ENCODE measurements around the gene KDM4C. TPM values are rescaled to one million over a fixed set of nuclear protein-coding genes. Genes with fewer than 3 reads are reported as not detected.

The KDM4C gene
- total and polyA plus RNA-seq, 2 of the 8 experiments (the other 6 are each of a cell fraction or from before 2014, with no cell fraction given): 13.0 to 26.1 TPM

DNA sequence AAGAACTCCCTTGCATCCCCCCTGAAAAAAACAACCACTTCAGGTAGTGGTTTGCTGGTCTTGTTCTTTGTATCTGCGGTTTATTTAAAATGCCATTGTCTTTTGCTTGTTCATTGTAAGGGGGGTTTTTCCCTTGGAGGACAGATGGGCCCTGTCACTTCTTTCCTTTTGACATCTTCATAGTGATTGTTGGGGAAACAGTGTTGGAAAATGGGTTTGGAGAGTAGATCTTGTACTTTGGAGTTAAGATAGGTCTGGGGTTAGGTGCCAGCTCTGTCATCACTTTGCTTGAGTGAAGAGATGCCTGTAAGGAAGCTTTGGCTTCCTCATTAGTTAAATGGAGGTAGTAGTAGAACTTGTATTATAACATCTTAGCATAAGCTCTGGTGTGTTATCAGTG lies 112.4 kb downstream of the KDM4C start:
- FAIRE-seq: no peak
- Histone ChIP-seq H3K9me3 (ENCODE audit: insufficient read depth in 2 of 2, low read depth in 1 of 2, low read length in 1 of 2) (no peaks in the 10 kb centered on the region), H3K4me3 (ENCODE audit: extremely low read depth in 1 of 4, insufficient read depth in 2 of 4, low read depth in 3 of 4, low read length in 4 of 4) (no peak overlapping the region), H3K36me3 (ENCODE audit: control insufficient read depth in 2 of 4, insufficient read depth in 4 of 4, low read length in 3 of 4) (no peaks in the 10 kb centered on the region), H2BK5ac (ENCODE audit: low read depth, low read length) (no peak overlapping the region), H2BK15ac (ENCODE audit: low read length) (no peak overlapping the region), H3K27ac (ENCODE audit: low read depth, low read length) (no peak overlapping the region), H2BK12ac (ENCODE audit: low read depth, low read length) (no peak overlapping the region), H3K4ac (replicated peaks; ENCODE audit: insufficient read length, low read depth, low read length) (no peak overlapping the region), H4K8ac (ENCODE audit: extremely low read depth, insufficient read depth, low read length) (no peak overlapping the region), H2BK120ac (replicated peaks; ENCODE audit: low read depth, low read length) (no peak overlapping the region), H3K14ac (ENCODE audit: insufficient read length) (no peak overlapping the region), H3K18ac (ENCODE audit: extremely low read depth, low read length) (no peak overlapping the region), H3K23ac (ENCODE audit: insufficient read length) (no peak overlapping the region), H3K79me1 (ENCODE audit: low read depth, low read length) (no peaks in the 10 kb centered on the region; the same call in none of the 2 replicates), H4K91ac (replicated peaks; ENCODE audit: insufficient read length, low read length) (no peak overlapping the region), H3K9ac (replicated peaks in 1 of 4; ENCODE audit: extremely low read depth in 1 of 4, low read depth in 3 of 4, low read length in 3 of 4) (no peak overlapping the region), H3K56ac (replicated peaks; ENCODE audit: insufficient read length, low read depth, low read length) (no peak overlapping the region), H4K20me1 (replicated peaks in 1 of 2; ENCODE audit: control insufficient read depth in 1 of 2, insufficient read depth in 2 of 2, low read length in 2 of 2) (no peaks in the 10 kb centered on the region), H3K79me2 (ENCODE audit: control insufficient read depth in 1 of 2, insufficient read depth in 2 of 2, low read length in 2 of 2) (no peaks in the 10 kb centered on the region), H3K4me1 (replicated peaks in 1 of 4; ENCODE audit: control insufficient read depth in 3 of 4, insufficient read depth in 4 of 4, low read length in 3 of 4) (peaks cover 3 to 9% (median 8%) of the 10 kb centered on the region in 4 experiments; a peak in 6 of 7 replicates), H2AK5ac (ENCODE audit: low read depth, low read length) (no peak overlapping the region), H3K27me3 (replicated peaks in 1 of 4; ENCODE audit: control insufficient read depth in 3 of 4, extremely low read depth in 1 of 4, insufficient read depth in 3 of 4, low read length in 3 of 4) (no peaks in the 10 kb centered on the region), H3K4me2 (ENCODE audit: insufficient read depth in 1 of 2, low read depth in 2 of 2, low read length in 2 of 2) (no peak overlapping the region; a peak in 1 of 4 replicates), H2BK20ac (ENCODE audit: low read length) (no peak overlapping the region), H2AFZ (ENCODE audit: low read length) (no peak overlapping the region), H3K23me2 (ENCODE audit: low read depth, low read length) (no peaks in the 10 kb centered on the region), H4K5ac (ENCODE audit: insufficient read length, low read depth, low read length) (no peak overlapping the region)
- ChIA-PET CTCF (ENCODE audit: partially characterized antibody) (no interaction called here), POLR2A (ENCODE audit: partially characterized antibody) (no interaction called here)
- DNase-seq (ENCODE audit: low read depth in 1 of 2, low spot score in 2 of 2): no peak
- WGBS, 2 experiments (ENCODE audit: extremely low coverage in 1 of 2, insufficient coverage in 1 of 2, insufficient read length in 1 of 2, insufficient replicate concordance in 2 of 2, low coverage in 1 of 2, low lambda C conversion rate in 2 of 2, missing lambda C conversion rate in 1 of 2): 81% methylated on average over 1 of the region's 1 CpG; no CpG with 5 or more reads in 1 of the 2 experiments
- TF ChIP-seq, protein P1, sequence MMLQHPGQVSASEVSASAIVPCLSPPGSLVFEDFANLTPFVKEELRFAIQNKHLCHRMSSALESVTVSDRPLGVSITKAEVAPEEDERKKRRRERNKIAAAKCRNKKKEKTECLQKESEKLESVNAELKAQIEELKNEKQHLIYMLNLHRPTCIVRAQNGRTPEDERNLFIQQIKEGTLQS (IDR thresholded peaks at IDR 0.05; ENCODE audit: insufficient read depth, low read depth, low read length): no peak
- TF ChIP-seq CBX8 (IDR thresholded peaks at IDR 0.05; ENCODE audit: borderline replicate concordance, low read depth, low read length) (no peak), EGR1 (IDR thresholded peaks at IDR 0.05; ENCODE audit: borderline replicate concordance, low read depth, low read length) (no peak), CEBPB (IDR thresholded peaks at IDR 0.05; ENCODE audit: low read depth, low read length) (no peak), YY1 (IDR thresholded peaks at IDR 0.05; ENCODE audit: low read depth, low read length) (no peak), KDM1A (IDR thresholded peaks at IDR 0.05; ENCODE audit: borderline replicate concordance, low read length) (no peak), POU5F1 (IDR thresholded peaks at IDR 0.05; ENCODE audit: low read depth, low read length) (no peak), RNF2 (IDR thresholded peaks at IDR 0.05; ENCODE audit: borderline replicate concordance, low read depth, low read length, missing control alignments, poor library complexity, severe bottlenecking) (no peak), CHD1 (IDR thresholded peaks at IDR 0.05; ENCODE audit: low read depth, low read length) (no peak), GABPA (IDR thresholded peaks at IDR 0.05; ENCODE audit: borderline replicate concordance, insufficient read depth, low read length) (no peak)
- TF ChIP-seq, protein P2, sequence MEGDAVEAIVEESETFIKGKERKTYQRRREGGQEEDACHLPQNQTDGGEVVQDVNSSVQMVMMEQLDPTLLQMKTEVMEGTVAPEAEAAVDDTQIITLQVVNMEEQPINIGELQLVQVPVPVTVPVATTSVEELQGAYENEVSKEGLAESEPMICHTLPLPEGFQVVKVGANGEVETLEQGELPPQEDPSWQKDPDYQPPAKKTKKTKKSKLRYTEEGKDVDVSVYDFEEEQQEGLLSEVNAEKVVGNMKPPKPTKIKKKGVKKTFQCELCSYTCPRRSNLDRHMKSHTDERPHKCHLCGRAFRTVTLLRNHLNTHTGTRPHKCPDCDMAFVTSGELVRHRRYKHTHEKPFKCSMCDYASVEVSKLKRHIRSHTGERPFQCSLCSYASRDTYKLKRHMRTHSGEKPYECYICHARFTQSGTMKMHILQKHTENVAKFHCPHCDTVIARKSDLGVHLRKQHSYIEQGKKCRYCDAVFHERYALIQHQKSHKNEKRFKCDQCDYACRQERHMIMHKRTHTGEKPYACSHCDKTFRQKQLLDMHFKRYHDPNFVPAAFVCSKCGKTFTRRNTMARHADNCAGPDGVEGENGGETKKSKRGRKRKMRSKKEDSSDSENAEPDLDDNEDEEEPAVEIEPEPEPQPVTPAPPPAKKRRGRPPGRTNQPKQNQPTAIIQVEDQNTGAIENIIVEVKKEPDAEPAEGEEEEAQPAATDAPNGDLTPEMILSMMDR (IDR thresholded peaks at IDR 0.05; ENCODE audit: control extremely low read depth in 1 of 3, insufficient read depth in 1 of 3, low read depth in 1 of 3, low read length in 3 of 3): no peak

All from H1 (cell line).